Adrenal gland (tissue), 12 donors: Measurements from ENCODE around the gene E4F1. TPM values are rescaled to one million over a fixed set of nuclear protein-coding genes. Genes with fewer than 3 reads are reported as not detected.

Experiments
- DNase-seq, 7 donors: peaks; one replicate each; pipeline ENCODE4 v3.0.0-alpha.2; 2019 to 2020
- H3K27ac ChIP-seq, 5 donors: fragments of 200-600 bp; sonication (generic) in 4 of 5; 1 replicate in 3 of 5; 2 replicates in 2 of 5; pipeline versions ENCODE4 v1.5.1 to v1.8.0; 2016 to 2020; ENCODE audit warnings: mild to moderate bottlenecking in 1 of 5
- H3K27me3 ChIP-seq: fragments of 200-600 bp; 2 replicates; pipeline ENCODE4 v1.8.0; 2021
- H3K36me3 ChIP-seq, 2 donors: fragments of 200-600 bp; replicated peaks in 1 of 2; 1 replicate in 1 of 2; 2 replicates in 1 of 2; pipeline versions ENCODE4 v1.5.1 to v1.8.0; 2018 to 2022
- H3K4me1 ChIP-seq, 2 donors: fragments of 200-600 bp; replicated peaks in 1 of 2; 1 replicate in 1 of 2; 2 replicates in 1 of 2; pipeline versions ENCODE4 v1.5.1 to v1.8.0; 2018 to 2021
- H3K4me3 ChIP-seq, 4 donors: fragments of 200-600 bp; sonication (generic) in 3 of 4; one replicate each; pipeline ENCODE4 v1.5.1; 2016 to 2018
- H3K9me3 ChIP-seq, 3 donors: fragments of 200-600 bp; sonication (generic) in 1 of 3; replicated peaks in 1 of 3; 1 replicate in 2 of 3; 2 replicates in 1 of 3; pipeline versions ENCODE4 v1.5.1 to v1.8.0; 2016 to 2021
- CTCF ChIP-seq, 6 experiments: fragments of 450-650 bp in 4 of 6; fragments of 200-600 bp in 2 of 6; sonication (generic) in 1 of 6; IDR thresholded peaks; 1 replicate in 5 of 6; 2 replicates in 1 of 6; pipeline versions ENCODE4 v1.5.1 to v1.8.0; 2016 to 2021; ENCODE audit warnings: antibody characterized with exemption in 6 of 6, mild to moderate bottlenecking in 2 of 6, moderate library complexity in 1 of 6
- POLR2A ChIP-seq, 2 donors: fragments of 450-650 bp; IDR thresholded peaks; one replicate each; pipeline ENCODE4 v1.6.1; 2017; ENCODE audit warnings: antibody characterized with exemption in 2 of 2, mild to moderate bottlenecking in 2 of 2, moderate library complexity in 1 of 2
- WGBS, 4 donors: extraction: QIAGEN DNeasy Blood & Tissue Kit in 2 of 4; methylation state at CpG; one replicate each; pipeline versions ENCODE4 v1.1.5 to v1.1.7; 2013 to 2017; 5-methylcytosine and 5-hydroxymethylcytosine counted together
- intact Hi-C, 2 donors: fragments of 100-400 bp; cut with DNase I; formaldehyde crosslinking; loops; one replicate each; pipeline versions ENCODE4 v1.14.1 to v1.15.0; 2022 to 2023
- polyA plus RNA-seq, 3 donors: library from polyadenylated mRNA; stranded (reverse); fragments of 200-250 nt in 2 of 3; fragments of 350-450 nt in 1 of 3; fragmentation: Illumina TruSeq in 1 of 3; extraction: RNeasy Lipid Tissue Mini Kit (QIAGEN cat#74804) in 1 of 3; gene quantifications; one replicate each; pipeline ENCODE4 v1.2.3, GENCODE V29; 2013 to 2014
- total RNA-seq, 9 donors: library from RNA; depleted of rRNA in 4 of 9; stranded (reverse); fragments of >200 nt in 4 of 9; fragments of 120-200 nt in 1 of 9; fragmentation: NEBNext Ultra II Directional in 1 of 9; extraction: Animal tissue kit (Norgen Biotek cat#: 25700) in 1 of 9; gene quantifications; one replicate each; pipeline versions ENCODE4 v1.1.0 to v1.2.4, GENCODE V29; 2013 to 2023
- donor health status: healthy with polysubstance abuse.
- donor health status: Bipolar disorder and iron deficiency.
- donor health status: DM: yes; HTN: yes; CAD: no.
- donor health status: DM: no; HTN: no; CAD: no.
- donor health status: DM: no; HTN: no; CAD: no.
- donor health status: DM: yes; HTN: yes; CAD: no.

The E4F1 gene
- total and polyA plus RNA-seq, 12 donors: 2.9 to 121 (median 27.1) TPM

GRCh38 chr16:2196162-2196980 is 27.0 kb upstream of the E4F1 start, which contains the start of gene CASKIN1:
Gene CASKIN1, minus strand, starts transcription at chr16:2196605. Its CDS starts 173 bp downstream, at chr16:2196432.
- Histone ChIP-seq H3K4me3 (peak within 1 kb of the TSS in 1 of 4 donors; percentile 48), H3K36me3 (no peaks in the 10 kb centered on the region), H3K4me1 (peaks cover 0 to 8% of the 10 kb centered on the region in 2 donors), H3K27ac (no peak within 1 kb of the TSS), H3K9me3 (no peaks in the 10 kb centered on the region), H3K27me3 (peaks cover 14% of the 10 kb centered on the region)
- no peak for DNase-seq
- WGBS, 4 donors: 1 to 10% (median 1%) methylated on average over 2 to 100 of the region's 129 CpGs; no CpG with 5 or more reads in 1 of the 4 donors
- TF ChIP-seq CTCF (IDR thresholded peaks at IDR 0.05) (no peak), POLR2A (IDR thresholded peaks at IDR 0.05) (no peak)
- intact Hi-C loops: no loop called here

- intact Hi-C loops: no loop called here
- Histone ChIP-seq H3K27ac (no peak overlapping the region), H3K4me1 (peaks cover 0 to 8% of the 10 kb centered on the region in 2 donors), H3K4me3 (no peak overlapping the region), H3K9me3 (no peaks in the 10 kb centered on the region), H3K27me3 (peaks cover 14% of the 10 kb centered on the region), H3K36me3 (no peaks in the 10 kb centered on the region)
- DNase-seq: no peak
- 35 to 61% (median 39%) methylated on average over 18 to 32 of the region's 32 CpGs; no CpG with 5 or more reads in 1 of the 4 donors for WGBS, 4 donors
- TF ChIP-seq CTCF (IDR thresholded peaks at IDR 0.05) (no peak), POLR2A (IDR thresholded peaks at IDR 0.05) (no peak)
These were observed 26.3 kb upstream of the E4F1 start for GRCh38 chr16:2196981-2197511.

- TF ChIP-seq POLR2A (IDR thresholded peaks at IDR 0.05) (no peak), CTCF (IDR thresholded peaks at IDR 0.05) (no peak)
- no peak overlapping the region for H3K4me3 ChIP-seq
- H3K27me3 ChIP-seq: peaks cover 14% of the 10 kb centered on the region
- H3K9me3 ChIP-seq: no peaks in the 10 kb centered on the region
- 74 to 87% (median 82%) methylated on average over 6 of the region's 6 CpGs for WGBS, 4 donors
- DNase-seq: no peak
- H3K36me3 ChIP-seq: no peaks in the 10 kb centered on the region
- H3K27ac ChIP-seq: no peak overlapping the region
- intact Hi-C loops: no loop called here
- peaks cover 0 to 8% of the 10 kb centered on the region in 2 donors for H3K4me1 ChIP-seq
These were observed 25.6 kb upstream of the E4F1 start for GRCh38 chr16:2197765-2198164.

- TF ChIP-seq POLR2A (IDR thresholded peaks at IDR 0.05) (no peak), CTCF (IDR thresholded peaks at IDR 0.05) (no peak)
- intact Hi-C loops: no loop called here
- Histone ChIP-seq H3K4me3 (no peak overlapping the region), H3K27ac (no peak overlapping the region), H3K36me3 (no peaks in the 10 kb centered on the region), H3K4me1 (peaks cover 0 to 8% of the 10 kb centered on the region in 2 donors), H3K27me3 (peaks cover 14% of the 10 kb centered on the region), H3K9me3 (no peaks in the 10 kb centered on the region)
- WGBS, 4 donors: 60 to 75% (median 71%) methylated on average over 4 of the region's 4 CpGs
- no peak for DNase-seq
These were observed 25.1 kb upstream of the E4F1 start for GRCh38 chr16:2198283-2198682.
